ENCODE results near the gene NTHL1.
"Not testable (repeated sequence)": the region's sequence is repeated elsewhere in the genome, so short reads cannot be mapped to it uniquely, and the experiment has no call there.

The NTHL1 gene

DNA sequence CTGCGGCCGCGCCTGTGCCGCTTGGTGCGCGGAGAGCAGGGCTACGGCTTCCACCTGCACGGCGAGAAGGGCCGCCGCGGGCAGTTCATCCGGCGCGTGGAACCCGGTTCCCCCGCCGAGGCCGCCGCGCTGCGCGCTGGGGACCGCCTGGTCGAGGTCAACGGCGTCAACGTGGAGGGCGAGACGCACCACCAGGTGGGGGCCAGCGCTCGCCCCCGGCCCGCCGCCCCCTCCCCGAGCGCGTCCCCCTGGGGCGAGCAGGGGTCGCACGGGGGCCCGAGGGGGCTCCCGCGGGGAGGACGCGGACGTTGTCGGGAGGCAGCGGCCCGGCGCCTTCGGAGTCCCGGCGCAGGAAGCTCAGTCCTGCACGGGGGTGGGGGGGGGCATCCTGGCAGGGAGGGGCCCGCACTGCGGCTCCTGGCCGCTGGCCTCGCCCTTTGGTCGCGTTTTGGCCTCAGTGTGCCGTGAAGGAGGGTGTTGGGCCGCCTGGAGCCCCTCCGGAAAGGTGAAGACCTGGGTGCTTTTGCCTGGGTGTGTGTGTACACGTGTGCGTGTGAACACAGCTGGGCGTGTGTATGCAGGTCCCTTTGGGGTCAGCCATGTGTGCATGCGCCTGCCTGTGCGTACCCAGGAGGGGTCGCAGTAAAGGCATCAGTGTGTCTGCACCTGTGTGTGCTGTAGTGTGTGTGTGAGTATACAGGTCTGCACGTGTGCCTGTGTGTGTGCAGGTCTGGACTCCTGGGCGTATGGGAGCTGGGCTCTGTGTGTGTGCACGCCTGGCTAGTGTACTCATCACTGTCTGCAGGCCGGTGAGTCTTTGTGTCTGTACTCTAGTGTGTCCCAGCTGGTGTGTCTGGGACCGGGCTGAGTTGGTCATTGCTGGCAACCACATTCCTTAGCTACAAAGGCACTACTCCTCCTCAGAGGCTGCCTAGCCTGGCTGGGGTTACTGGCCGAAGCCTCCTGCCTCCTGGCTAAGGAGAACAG is 20.3 kb downstream of the NTHL1 start:
- no peak for DNase-seq

DNA sequence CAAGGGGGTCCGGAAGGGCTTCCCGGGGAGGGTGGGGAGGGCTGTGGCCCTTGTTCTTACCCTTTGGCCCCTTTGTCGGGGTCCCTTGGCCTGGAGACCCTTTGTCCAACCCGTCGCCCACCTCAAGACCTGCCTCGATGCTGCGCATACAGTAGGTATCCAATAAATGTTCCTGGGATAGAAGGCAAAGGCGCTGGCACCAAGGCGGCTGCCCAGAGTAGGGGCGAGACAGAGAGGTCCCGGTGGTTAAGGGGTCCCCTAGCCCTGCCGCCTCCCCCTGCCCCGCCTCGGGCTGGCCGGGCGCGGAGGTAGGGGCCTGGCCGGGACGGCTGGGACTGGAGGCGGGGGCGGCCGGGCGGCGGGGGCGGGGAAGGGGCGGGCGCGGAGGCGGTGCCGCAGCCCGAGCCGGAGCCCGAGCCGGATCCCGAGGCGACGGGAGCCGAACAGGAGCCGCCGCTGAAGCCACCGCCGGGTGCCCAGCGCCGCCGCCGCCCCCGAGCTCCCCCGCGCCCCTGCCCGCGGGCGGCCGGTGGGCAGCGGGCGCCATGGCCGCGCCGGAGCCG is 21.1 kb downstream of the NTHL1 start, which contains the start of gene NHERF2:
Gene NHERF2 (plus strand): TSS at position 442 of the 563 bp plus-strand sequence. CDS start 104 bp downstream, at position 546.
- DNase-seq, result no peak

DNA sequence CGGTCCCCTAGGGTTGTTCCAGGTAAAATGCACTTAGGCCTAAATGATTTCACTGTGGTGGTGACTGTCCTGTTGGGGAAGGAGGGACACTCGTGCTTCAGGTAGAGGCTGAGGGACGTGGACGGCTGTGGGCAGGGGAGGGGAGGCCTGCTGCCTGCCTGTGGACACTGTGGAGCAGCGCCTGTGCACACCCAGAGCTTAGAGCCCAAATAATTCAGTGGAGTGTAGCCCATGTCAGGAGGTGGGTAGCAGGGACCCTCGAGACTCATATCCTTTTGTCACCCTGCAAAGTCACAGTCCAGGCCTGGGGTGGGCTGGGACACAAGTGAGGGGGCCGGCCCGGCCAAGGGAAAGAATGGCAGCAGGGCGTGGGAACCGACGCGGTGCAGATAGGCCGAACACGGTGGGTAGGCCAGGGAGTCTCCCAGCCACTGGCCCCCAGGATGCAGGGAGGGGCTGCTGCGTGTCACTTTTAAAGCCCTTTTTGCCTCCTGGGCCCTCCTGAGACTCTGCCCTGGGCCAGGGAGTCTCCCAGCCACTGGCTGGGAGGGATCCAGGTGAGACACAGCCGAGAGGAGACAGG is 21.7 kb downstream of the NTHL1 start:
- no peak for DNase-seq

DNA sequence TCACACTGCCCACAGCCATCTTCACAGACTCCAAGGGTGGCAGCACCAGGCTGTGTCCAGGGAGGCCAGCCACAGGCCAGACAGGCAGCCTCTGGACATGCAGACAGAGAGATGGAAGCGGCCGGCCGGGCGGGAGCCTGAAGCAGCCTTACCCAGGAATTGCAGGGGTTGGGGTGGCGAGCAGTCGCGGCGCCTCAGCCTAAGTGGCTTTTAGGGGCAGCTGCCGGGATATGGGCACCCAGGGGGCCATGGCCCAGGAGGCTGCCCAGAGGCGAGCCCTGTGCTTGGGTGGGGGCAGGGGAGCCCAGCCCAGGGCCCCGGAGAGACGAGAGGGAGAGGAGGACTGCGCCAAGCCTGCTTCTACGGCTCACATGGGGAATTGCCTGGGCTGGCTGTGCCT is 22.4 kb downstream of the NTHL1 start:
- no peak for DNase-seq

DNA sequence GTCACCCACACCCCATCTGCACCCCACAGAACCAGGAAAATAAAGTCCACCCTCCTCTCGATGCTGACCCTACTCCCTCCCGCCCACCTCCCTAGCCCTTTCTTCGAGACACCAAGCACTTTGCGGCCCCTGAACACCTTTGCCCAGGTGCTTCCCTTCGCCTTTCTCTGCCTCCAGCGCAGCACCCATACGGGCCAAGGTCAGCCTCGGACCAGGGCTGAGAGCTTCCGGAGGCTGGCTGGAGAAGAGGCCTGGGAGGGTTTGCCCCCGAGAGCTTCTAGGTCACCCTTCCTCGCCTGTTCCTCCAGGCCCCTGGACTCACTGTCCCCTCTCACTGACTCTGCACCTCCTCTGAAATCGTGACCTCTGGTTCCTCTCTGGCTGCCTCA is 23.6 kb downstream of the NTHL1 start:
- DNase-seq, result no peak

DNA sequence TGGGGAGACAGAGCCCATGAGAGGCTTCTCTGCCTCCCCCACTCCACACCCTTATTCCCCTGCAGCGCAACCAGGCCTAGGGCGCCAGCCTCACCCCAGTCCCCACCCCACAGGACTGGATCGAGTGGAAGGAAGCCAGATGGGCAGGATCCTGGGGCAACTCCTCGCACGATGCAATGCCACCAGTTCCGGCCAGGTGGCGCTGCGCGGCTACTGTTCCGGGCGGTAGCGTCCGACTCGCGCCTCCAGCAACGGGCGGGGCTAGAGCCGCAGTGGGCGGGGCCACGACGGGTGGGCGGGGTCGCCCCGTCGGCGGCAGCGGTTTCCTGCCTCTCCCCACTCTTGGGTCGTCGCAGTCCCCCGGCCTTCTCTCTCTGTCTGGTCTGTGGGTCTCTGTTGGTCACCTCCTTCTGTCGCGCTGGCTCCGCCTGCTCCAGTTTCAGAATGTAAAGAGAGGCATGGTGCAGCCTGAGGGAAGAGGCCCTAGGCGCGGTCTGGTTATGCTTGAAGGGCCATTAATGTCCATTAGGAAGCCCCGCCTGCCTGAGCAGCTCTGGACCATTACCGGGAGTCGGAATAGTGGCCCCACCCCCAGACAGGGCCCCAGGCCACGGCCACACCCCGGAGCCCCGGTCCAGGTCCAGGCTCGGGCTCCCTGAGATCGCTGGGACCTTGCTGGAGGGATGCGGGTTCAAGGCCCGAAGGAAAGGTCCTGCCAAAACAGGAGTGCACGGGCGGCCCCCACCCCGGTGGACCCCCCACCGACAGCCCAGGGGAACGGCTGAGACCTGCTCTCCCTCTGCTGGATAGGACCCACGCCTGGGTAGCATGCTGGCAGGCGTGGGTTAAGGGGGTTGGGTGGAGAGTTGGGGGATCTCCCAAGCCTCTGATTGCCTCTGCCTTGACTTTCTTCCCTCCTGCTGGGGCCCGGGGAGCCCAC is 24.3 kb downstream of the NTHL1 start:
- DNase-seq, result peak; percentile 88

DNA sequence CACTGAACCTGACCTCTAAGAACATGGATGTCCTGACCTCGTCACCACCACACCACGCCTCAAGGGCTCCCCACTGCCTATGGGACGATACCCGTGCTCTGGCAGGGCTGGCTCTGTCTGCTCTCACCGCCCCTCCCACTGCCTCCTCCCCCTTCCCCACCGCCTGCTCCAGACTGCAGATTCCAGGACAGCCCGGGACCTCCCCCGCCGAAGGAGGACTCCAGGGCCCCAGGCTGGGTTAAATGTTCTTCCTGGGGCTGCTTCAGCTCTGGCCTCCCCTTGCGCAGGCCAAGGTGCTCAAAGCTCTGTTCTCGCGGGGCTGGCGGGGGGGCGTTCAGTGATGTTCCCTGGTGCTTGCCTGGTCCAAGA is 24.9 kb downstream of the NTHL1 start:
- DNase-seq, result no peak

DNA sequence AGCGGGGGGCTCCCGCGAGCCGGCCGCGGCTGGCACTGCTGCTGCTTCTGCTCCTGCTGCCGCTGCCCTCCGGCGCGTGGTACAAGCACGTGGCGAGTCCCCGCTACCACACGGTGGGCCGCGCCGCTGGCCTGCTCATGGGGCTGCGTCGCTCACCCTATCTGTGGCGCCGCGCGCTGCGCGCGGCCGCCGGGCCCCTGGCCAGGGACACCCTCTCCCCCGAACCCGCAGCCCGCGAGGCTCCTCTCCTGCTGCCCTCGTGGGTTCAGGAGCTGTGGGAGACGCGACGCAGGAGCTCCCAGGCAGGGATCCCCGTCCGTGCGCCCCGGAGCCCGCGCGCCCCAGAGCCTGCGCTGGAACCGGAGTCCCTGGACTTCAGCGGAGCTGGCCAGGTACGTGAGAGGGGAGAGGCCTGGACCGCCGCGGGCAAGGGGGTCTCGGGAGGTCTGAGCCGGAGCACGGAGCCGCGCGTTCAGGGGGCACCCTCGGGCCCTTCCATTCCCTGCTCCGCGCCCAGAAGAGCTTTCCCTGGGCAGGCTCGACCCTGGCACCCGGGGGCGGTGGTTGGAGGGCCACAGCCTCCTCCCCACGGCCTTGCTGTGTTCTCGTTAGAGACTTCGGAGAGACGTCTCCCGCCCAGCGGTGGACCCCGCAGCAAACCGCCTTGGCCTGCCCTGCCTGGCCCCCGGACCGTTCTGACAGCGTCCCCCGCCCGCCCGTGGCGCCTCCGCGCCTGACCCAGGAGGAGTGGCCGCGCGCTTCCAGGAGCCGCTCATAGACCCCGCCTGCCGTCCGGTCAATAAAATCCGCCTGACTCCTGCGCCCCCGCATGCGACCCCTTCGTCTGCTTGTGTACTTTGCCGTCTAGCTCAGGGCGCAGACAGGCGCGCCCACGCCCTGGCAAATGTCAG is 27.5 kb downstream of the NTHL1 start:
- DNase-seq, result no peak

DNA sequence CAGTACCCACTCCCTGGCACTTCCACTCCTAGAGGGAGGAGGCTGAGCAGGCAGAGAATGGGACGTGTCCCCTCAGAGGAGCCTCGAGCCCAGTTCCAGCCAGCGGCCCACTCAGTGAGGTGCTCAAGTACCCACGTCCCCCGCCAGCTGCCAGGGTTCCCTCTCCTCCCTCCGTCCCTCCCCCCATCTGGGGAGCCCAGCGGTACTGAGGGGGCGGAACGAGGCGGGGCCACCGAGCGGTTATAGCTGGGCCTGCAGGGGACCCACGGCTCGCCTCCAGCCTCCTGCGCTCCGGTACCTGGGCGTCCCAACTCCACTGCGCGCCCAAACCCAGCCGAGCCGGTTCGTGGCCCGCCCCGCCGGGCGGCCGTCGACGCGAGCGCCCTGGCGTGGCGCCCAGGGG is 28.1 kb downstream of the NTHL1 start, which contains the start of gene NPW:
Gene NPW (plus strand): TSS at position 268 of the 403 bp plus-strand sequence.
- no peak for DNase-seq

DNA sequence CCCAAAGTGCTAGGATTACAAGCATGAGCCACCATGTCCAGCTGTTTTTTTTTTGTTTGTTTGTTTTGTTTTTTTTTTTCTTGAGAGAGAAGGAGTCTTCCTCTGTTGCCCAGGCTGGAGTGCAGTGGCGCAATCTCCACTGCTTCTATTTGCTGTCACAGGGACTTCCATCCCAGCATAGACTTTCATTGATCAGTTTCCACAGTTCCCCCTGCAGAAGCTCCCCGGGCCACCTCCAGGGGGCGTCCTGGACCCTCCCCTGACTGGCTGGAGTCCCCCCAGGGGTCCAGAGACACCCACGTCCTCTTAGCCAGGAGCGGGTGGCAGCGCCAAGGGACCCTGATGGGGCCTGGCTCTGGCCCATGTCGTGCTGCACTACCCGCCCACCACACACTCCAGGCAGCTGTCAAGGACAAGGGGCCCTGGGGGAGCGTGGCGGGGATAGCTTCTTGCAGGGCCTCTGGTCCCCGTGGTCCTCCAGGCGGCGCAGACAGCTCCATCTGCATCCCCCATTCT is 31.2 kb downstream of the NTHL1 start:
- no peak for DNase-seq

DNA sequence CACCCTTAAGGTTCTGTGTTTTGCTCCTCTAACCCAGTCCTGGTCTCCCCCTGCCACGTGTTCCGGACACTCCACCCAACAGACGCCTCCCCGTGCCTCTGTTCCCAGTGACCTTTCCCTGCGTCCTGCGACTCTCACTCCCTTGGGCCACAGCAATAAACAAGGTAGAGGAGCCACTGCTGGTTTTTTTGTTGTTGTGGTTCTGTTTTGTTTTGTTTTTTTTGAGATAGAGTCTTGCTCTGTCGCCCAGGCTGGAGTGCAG is 31.8 kb downstream of the NTHL1 start:
- DNase-seq, result no peak

DNA sequence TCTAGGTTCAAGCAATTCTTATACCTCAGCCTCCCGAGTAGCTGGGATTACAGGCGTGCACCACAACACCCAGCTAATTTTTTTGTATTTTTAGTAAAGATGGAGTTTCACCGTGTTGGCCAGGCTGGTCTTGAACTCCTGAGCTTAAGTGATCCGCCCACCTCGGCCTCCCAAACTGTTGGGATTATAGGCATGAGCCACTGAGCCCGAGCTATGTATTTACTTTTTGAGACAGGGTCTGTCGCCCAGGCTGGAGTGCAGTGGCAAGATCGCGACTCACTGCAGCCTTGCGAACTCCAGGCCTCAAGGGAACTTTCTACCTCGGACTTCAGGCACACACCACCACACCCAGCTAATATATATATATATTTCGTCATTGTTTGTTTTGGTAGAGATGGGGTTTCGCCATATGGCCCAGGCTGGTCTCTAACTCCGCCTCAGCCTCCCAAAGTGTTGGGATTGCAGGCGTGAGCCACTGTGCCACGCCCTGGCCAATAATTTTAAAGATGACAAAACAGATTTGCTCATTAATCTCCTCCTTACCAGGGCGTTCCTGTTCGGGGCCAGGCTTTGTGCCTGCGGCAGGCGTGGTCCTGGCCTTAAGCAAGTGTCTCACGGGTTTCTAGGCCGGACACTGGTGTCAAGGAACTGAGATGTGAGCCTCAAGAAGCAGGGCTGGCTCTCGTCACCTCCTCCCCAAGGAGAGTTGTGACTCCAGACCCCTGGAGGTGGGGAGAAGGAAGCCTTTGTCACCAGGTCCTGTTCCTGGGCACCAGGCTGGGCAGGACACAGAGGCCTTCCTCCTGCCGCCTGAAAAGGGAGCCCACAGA is 32.3 kb downstream of the NTHL1 start:
- no peak for DNase-seq

DNA sequence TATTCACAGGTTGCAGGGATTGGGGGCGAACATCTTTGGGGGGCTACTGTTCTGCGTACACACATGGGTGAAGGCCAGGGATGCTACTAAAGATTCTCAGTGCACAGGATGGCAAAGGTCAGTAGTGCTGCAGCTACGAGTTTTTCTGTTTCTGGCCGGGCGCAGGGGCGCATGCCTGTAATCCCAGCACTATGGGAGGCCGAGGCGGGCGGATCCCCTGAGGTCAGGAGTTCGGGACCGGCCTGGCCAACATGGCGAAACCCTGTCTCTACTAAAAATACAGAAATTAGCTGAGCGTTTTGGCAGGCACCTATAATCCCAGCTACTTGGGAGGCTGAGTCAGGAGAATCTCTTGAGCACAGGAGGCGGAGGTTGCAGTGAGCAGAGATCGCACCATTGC is 34.1 kb downstream of the NTHL1 start:
- DNase-seq, result no peak

DNA sequence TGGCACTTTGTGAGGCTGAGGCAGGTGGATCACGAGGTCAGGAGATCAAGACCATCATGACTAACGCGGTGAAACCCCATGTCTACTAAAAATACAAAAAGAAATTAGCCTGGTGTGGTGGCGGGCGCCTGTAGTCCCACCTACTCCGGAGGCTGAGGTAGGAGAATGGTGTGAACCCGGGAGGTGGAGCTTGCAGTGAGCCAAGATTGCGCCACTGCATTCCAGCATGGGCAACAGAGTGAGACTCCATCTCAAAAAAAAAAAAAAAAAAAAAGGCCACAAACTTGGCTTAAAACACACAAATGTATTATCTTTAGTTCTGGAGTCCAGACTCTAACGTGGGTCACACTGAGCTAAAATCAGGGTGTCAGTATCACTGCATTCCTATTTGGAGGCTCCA is 35.9 kb downstream of the NTHL1 start:
- DNase-seq, result not testable (repeated sequence)

DNA sequence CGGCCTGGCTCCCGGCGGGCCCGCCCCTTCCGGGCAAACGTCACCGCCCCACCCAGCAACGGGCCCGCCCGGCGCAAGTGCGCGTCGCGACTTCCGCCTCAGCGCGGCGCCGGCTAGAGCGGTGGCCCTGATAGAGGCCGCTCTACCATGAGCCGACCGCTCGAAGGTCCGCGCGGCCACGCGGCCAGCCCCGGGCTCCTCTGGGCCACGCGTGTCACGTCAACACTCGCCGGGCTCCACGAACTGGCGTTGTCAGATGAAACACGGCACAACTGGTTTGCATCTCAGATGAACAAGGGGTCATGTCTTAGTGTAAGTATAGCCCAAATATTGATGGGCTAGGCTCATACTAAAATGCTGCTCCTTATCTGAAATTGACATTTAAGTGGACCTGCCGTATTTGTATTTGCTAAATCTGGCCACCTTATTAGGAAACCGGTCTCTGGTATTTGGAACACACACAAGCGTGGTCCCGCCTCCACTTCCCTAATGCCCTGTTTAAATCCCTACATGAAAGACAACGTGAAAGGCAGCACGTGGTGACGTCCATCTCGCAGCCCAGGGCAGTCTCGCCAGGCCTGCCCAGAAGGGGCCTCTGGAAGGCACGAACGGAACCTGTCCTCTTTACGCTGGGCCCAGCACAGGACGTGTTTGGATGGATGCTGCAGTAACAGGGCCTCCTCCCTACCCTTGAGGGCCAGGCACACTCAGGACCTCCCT is 37.7 kb downstream of the NTHL1 start, which contains the start of gene ZNF598:
Gene ZNF598 (minus strand): TSS at position 31 of the 720 bp plus-strand sequence.
- DNase-seq, result peak; percentile 75

DNA sequence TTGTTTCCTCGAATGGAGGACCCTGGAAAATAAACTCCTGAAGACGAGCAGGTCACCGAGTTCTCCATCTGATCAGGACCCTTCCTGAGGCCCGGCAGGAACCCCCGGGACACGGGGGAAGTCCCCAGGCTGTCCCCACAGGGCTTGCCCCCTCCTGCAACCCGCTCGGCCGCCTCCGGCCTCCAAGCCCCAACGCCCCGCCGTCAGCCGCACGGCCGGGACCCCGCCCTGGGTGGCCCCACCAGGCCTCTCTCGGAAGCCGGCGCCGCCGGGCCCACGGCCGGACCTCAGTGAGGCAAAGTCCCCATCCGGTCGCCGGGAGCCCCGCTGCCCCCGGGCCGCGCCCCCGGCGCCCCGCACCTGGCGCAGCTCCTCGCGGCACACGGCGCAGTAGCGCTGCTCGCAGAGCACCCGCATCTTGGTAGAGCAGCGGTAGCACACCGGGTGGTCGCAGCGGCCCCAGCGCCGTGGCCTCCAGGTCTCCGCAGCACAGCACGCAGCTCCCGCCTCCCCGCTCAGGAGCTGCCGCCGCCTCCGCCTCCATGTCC is 38.4 kb downstream of the NTHL1 start:
- DNase-seq, result no peak

DNA sequence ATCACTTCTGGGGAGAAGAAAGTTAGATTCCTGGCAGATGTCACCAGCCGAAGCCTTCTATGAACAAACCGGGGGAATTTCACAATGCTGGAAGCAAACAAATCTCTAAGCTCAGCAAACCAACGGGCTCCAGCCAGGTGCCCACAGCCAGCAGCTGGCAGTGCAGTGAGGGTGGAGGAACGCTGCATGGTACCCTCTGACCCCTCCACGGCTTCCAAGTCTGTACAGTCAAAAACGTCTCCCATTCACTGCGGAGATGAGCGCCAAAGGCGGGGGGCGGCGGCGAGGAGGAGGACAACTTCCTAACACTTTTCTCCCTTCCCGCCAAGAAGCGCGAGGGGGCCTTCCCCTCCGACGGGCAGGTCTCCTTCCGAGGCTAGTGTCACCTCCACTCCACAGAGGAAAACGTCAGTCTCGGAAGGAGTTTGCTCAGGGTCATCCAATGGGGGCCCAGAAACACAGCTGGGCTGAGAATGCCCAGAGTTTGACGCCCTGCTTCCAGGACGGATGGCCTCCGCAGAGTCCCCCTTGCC is 38.9 kb downstream of the NTHL1 start:
- no peak for DNase-seq

DNA sequence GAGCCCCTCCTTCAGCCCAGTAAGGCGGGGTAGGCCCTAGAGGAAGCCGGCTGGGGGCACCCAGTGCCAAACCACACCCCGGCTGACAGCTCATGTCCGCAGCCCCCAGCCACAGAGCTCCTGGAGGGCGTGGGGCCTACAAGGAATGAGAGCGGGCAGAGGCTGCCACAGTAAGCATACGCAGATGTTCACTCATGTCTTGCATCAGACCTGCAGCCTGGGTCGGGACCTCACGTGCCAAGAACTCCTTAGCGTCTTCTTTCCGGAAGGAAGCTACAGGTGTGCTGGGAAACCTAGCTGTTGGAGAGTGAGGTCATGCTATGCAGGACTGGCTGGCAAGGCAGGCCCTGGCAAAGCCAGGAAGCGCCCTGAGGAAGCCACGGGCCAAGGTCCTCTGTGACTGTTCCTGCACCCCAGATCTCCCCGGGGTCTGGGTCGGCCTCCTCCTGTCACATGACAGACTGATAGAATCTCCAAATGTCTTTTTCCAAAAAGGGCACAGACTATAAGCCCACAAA is 39.6 kb downstream of the NTHL1 start:
- DNase-seq, result no peak

Measured in central memory CD4-positive, alpha-beta T cell (primary cell).